ENCODE data around the gene PDPK1.
A peak's percentile ranks its signal among the peaks of the same experiment; 100 is the strongest.

The PDPK1 gene

GRCh38 chr16:2498531-2499253, 39.1 kb upstream of the PDPK1 start:
- DNase-seq = no peak
- H3K27ac ChIP-seq = no peak overlapping the region
- peaks cover 14% of the 10 kb centered on the region for H3K36me3 ChIP-seq (replicated peaks)
- H3K4me3 ChIP-seq (ENCODE audit: low read depth, low read length) = no peak overlapping the region
- in situ Hi-C loops (cut with HindIII; ENCODE audit: low pct_ligation_motif_present, low sequenced_read_pairs) = no loop called here
- no peak for TF ChIP-seq CTCF (IDR thresholded peaks at IDR 0.05; ENCODE audit: low read depth, low read length, missing control alignments)
- no peaks in the 10 kb centered on the region for H3K27me3 ChIP-seq (replicated peaks)

- in situ Hi-C loops (cut with HindIII; ENCODE audit: low pct_ligation_motif_present, low sequenced_read_pairs) = no loop called here
- Histone ChIP-seq H3K27ac (no peak overlapping the region), H3K4me3 (ENCODE audit: low read depth, low read length) (no peak overlapping the region), H3K27me3 (replicated peaks) (no peaks in the 10 kb centered on the region), H3K36me3 (replicated peaks) (peaks cover 14% of the 10 kb centered on the region)
- no peak for TF ChIP-seq CTCF (IDR thresholded peaks at IDR 0.05; ENCODE audit: low read depth, low read length, missing control alignments)
- DNase-seq = no peak
Measured at GRCh38 chr16:2499454-2499853, 38.4 kb upstream of the PDPK1 start.

- DNase-seq = no peak
- Histone ChIP-seq H3K27me3 (replicated peaks) (no peaks in the 10 kb centered on the region), H3K36me3 (replicated peaks) (peaks cover 14% of the 10 kb centered on the region), H3K27ac (no peak overlapping the region), H3K4me3 (ENCODE audit: low read depth, low read length) (no peak overlapping the region)
- no peak for TF ChIP-seq CTCF (IDR thresholded peaks at IDR 0.05; ENCODE audit: low read depth, low read length, missing control alignments)
- in situ Hi-C loops (cut with HindIII; ENCODE audit: low pct_ligation_motif_present, low sequenced_read_pairs) = no loop called here
Measured at GRCh38 chr16:2499890-2500429, 37.9 kb upstream of the PDPK1 start.

- no peak overlapping the region for H3K27ac ChIP-seq
Measured at GRCh38 chr16:2500430-2500917, 37.3 kb upstream of the PDPK1 start.

GRCh38 chr16:2500918-2501750, 36.7 kb upstream of the PDPK1 start:
- in situ Hi-C loops (cut with HindIII; ENCODE audit: low pct_ligation_motif_present, low sequenced_read_pairs) = no loop called here
- peak; percentile 71 for DNase-seq
- Histone ChIP-seq H3K4me3 (ENCODE audit: low read depth, low read length) (peak overlapping the region; percentile 41), H3K36me3 (replicated peaks) (peaks cover 14% of the 10 kb centered on the region), H3K27me3 (replicated peaks) (no peaks in the 10 kb centered on the region), H3K27ac (no peak overlapping the region)
- TF ChIP-seq CTCF (IDR thresholded peaks at IDR 0.05; ENCODE audit: low read depth, low read length, missing control alignments) = peak; percentile 97

More at GRCh38 chr16:2500430-2500917, 37.3 kb upstream of the PDPK1 start:
- H3K4me3 ChIP-seq (ENCODE audit: low read depth, low read length) = no peak overlapping the region
- TF ChIP-seq CTCF (IDR thresholded peaks at IDR 0.05; ENCODE audit: low read depth, low read length, missing control alignments) = peak; percentile 10
- H3K27me3 ChIP-seq (replicated peaks) = no peaks in the 10 kb centered on the region
- peaks cover 14% of the 10 kb centered on the region for H3K36me3 ChIP-seq (replicated peaks)
- in situ Hi-C loops (cut with HindIII; ENCODE audit: low pct_ligation_motif_present, low sequenced_read_pairs) = no loop called here
- DNase-seq = no peak

All from brain microvascular endothelial cell (primary cell).